Germinal center (tissue), 1 donor: ENCODE data around the gene MRPL36.
A peak's percentile ranks its signal among the peaks of the same experiment; 100 is the strongest.

Experiments used
- DNase-seq: peaks from one replicate; pipeline ENCODE4 v3.0.0; 2012; ENCODE audit warnings: mixed read lengths, low spot score

Gene MRPL36

GRCh38 chr5:1764606-1764960 lies 35.1 kb downstream of the MRPL36 start:
- DNase-seq, result no peak

DNA sequence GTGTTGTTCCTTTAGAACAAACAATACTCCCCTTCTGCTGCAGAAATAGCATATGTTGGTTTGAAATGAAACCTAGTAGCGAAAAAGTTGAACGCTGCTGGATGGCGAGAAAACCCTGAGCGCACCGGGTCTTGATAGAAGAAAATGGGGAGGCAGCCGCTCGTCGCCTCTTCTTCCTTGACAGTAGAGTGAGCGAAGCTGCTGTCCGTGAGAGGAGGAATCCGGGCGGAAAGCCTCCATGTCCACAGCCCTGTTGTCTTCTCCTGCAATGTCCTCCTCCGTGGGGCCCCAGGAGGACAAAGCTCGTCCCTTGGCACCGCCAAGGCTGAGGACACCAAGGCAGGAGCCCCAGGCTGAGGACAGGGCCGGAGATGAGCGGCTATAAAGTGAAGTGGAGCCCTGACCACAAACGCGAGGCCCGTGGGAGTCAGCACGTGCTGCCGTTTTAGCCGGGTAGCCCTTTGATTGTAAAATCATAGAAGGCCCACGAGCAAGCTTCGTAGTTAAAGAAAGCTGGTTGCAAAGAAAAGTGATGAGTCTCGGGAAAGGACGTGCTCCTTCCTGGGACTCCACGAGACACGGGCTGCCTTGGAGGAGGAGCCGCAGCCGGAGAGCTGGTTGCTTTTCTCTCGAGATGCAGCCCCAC lies 35.6 kb downstream of the MRPL36 start:
- DNase-seq, result no peak

DNA sequence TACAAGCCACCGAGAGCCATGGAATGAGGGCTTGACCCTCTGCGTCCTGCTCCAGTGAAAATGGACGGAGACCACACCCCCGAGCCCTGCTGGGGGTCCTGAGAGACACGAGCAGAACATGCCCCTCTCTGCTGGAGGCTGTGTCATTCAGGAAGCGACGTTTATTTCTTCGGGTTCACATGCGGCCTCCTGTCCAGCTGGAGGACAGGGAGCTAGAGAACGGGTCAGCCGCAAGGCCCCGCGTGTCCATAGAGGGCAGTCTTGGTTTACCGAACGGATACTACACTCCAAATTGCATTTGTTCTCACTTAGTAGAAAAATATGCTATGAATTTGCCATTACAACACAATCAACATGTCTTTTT lies 36.1 kb downstream of the MRPL36 start:
- DNase-seq, result peak; percentile 24

DNA sequence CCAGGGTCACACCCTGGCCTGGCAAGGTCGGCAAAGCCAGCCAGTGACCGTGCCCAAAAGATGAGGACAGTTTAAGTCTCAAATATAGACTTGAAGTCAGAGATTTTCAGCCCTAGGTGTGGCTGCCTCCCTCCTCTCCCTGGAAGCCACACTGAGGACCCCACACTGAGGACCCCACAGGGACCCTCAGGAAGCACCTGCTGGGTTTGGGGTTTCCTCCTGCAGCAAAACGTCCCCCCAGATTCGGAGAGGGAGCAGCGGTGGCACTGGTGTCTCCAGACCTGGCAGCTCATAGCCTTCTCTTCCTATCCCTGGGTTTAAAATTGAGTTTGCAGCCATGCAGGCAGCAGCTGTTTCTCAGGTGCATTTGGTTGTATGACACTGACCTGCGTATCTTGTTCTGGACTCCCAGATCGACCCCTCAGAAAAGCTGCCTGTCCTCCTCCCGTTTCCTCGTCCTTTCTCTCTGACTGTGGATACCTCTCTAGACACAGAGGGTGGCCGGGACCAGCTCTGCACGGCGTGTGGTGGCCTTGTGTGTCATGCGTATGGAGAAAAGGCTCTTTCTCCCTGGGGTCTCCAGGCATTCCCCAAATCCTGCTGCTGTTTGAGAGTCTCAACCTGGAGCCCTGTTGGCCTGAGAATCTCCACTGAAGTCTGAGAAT lies 36.6 kb downstream of the MRPL36 start:
- DNase-seq, result no peak

DNA sequence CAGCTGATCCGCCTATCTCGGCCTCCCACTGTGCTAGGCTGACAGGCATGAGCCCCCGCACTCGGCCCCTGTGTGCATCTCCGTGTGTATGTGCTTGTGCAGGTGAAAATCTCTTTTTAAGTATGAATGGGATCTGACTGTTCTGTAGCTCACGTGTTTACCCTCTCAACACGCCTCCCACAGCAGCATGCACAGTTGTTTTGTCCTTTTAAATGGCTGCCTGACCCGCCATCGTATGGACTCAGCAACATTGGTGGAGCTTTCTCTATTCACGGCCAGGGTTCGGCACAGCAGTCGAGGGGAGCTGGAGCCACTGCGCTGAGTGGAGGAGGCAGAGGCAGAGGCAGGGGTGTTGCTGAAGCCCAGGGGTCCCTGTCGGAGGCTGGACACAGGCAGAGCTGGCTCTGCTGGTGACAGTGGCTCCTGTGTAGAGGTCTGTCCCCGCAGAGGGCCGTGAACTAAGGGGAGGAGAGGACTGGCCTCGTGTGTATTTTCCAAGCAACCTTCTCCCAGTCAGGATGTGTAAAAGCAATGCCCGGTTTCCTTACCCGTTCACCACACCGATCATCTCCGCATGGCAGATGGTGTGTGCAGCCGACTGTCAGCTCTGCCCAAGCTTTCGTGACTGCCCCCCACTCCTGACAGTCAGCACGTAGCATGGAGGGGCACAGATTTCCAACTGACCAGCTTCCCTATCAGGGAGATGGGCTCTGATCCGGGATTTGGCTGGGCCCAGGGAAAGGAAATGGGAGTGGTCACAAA lies 37.3 kb downstream of the MRPL36 start:
- no peak for DNase-seq

GRCh38 chr5:1761453-1761755 lies 38.2 kb downstream of the MRPL36 start:
- DNase-seq, result no peak

GRCh38 chr5:1760656-1761452 lies 38.8 kb downstream of the MRPL36 start:
- DNase-seq, result no peak

- DNase-seq, result no peak
Observed at GRCh38 chr5:1760231-1760630, 39.4 kb downstream of the MRPL36 start.

- no peak for DNase-seq
Observed at GRCh38 chr5:1759378-1759970, 40.2 kb downstream of the MRPL36 start.

DNA sequence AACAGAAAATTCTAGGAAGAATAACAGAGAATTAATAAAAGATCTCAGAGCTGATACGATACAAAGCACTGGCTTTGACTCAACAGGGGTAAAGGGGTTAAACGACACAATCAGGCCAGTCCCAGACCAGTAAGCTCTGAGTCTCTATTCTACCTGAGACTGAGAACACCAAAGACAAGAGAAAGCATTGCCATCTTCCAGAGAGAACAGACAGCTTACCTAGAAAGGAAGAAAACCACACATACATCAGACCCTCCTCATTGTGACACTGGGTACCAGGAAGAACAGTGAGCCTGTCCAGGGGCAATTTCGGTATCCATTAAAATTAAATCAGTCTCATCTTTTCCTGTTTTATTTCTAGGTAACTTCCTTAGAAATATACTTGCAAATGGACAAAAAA lies 41.1 kb downstream of the MRPL36 start:
- no peak for DNase-seq

GRCh38 chr5:1757511-1757910 lies 42.1 kb downstream of the MRPL36 start:
- DNase-seq, result no peak

DNA sequence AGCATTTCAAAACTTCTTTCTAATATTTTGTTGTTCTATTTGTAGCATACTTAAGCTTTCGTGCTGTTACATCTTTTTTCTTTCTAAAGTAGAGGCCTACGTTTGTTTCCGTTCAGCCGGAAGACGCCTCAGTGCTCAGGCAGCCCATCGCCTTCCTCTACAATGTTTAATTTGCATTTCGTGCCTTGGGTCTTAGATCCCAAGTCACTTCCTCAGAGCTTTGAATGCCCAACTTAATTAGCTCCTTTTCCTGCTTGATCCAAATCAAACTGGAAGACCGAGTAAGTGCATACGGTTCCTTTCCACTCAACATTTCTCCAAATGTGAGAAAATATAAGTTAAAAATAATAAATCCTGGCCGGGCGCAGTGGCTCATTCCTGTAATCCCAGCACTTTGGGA lies 43.2 kb downstream of the MRPL36 start:
- DNase-seq, result no peak

DNA sequence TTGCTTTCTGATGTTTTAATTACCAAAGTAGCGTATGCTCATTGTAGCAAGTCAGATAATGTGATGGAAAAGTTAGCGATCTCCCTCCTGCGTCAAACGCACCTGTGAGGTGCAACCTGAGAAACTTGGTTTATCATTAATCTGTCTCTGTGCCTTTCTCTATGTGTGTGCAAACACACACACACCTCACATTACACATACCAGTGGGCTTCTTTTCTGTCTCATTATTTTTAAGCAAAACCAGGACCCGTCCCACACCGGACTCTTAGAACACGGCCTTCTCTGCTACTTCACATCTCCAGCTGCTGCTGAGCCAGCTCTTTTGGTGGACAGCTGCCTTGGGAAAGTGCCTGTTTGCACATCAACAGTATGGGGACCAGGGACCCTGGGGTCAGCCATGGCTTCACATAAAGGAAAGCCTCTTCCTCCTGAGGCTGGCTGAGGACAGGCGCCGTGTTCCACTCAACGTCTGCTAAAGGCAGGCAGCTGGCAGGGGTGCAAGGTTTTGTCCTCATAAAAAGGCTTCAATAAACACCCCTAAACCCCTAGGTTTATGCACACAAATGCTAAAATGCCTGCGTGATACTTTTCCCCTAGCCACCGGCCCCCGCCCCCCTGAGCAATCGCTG lies 44.2 kb downstream of the MRPL36 start:
- no peak for DNase-seq

DNA sequence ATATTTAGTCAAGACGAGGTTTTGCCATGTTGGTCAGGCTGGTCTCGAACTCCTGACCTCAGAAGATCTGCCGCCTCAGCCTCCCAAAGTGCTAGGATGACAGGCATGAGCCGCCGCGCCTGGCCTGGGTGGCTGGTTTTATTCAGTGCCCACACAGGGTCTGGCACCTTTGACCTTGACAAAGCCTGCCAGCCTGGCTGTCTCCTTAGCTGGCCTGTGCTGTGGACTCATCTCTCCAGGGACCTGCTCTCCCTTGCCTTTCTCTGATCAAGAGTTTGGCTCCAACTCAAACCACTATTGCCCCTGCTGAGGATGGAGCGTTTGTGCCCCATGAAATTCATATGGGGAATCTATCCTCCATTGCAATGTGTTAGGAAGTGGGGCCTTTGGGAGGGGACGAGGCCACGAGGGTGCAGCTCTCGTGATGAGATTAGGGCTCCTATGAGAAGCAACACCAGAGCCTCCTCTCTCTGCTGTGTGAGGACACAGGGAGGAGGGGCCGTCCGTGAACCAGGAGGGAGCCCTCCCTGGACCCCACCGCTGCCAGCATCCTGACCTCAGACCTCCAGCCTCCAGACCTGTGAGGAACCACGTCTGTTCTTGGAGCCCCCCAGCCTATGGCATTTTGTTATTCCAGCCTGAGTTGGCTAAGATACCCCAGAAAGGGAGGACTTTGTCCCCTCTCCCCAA lies 45.0 kb downstream of the MRPL36 start:
- DNase-seq, result no peak

GRCh38 chr5:1753490-1753889 lies 46.1 kb downstream of the MRPL36 start:
- DNase-seq, result no peak

DNA sequence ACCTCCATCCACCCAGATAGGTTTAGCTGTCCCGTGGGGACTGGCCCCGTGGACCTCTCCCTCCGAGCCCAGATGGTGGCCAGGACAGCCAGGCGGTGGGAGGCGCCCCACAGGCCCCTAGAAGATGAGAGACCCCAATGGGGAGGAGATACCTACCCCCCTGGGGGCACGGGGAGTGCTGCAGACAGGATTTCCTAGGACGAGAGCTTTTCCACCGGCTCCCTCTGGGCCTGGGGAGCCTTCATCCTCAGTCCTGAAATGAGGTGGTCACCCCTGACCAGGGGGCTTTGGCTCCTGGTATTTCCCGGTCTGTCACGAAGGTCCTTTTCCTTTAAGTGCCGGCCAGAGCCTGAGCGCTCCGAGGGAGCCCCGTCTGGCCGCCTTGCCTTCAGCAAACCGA lies 46.8 kb downstream of the MRPL36 start:
- no peak for DNase-seq

DNA sequence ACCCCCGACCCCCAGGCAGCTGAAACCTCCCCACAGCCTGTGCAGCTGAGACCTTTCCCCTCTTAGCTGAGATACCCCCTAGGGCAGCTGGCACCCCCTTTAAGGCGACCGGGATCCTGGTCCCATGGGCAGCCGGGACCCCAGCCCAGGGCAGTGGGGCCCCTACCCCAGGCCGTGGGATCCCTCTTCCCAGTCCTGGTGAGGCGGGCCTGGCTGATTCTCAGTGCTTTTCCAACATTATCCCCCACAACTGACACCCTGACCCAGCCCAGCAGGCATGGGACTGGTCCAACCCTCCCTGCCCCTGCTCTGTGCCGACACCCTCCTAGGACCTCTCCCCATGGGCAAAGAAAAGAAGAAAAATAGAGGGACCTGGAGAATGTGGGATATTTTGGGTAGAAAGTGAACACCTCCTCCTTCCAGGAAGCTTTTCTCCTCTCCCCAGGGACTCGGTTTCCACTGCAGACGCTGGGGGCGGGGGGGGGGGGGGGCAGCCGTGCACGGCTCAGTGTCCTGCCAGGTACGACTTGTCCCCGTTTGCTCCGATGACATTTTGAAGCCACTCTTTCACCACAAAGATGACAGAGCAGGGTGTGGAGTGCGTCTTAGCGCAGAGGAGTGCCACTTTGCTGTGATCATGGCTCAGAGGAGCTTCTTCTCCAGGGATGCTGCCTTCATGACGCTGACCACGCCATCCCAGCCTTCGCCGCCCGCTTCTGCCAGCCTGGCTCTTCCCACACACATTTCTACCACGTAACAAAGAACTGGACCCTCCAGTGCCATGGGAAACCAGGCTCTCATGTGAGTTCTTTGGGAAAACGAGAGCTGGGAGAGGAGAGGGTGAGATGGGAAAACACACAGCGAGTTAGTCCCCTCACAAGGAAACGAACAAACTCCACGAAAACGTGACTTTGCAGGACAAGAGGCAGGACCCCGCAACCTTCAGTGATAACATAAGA lies 47.5 kb downstream of the MRPL36 start:
- no peak for DNase-seq

DNA sequence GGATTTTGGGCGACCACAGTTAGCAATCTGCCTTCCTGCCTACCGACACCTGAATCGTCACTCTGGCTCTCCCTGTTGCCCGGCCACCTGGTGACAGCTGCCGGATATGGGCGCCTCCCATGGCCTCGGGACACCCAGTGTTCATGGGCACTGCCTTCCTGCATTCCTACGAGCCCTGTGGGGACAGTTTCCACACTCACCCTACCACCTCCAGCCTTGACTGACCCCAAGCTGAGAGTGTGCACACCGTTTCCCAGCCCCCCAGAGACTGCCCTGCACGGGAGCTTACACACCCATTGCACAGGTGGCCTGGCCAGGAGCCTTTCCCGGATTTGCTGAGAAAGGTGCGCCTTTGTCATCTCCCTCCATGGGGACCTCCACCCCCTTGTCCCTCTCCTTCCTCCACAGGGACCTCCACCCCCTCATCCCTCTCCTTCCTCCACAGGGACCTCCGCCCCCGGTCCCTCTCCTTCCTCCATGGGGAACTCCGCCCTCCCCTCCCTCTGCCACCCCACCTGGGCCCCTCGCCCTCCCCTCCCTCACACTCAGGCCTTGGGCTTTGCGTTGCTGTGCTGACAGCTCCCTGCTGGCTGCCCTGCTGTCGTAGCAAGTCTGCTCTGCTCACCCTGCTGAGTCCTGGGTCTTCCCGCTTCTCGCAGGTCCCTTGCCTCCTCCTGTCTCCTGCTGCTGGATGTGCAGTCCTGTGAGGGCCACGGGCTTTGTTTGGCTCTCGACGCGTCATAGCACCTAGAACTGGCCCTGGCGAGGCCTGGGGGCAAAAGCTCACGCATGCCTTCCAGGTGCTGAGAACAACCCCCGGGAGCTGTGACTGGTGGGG lies 48.4 kb downstream of the MRPL36 start:
- DNase-seq, result no peak

DNA sequence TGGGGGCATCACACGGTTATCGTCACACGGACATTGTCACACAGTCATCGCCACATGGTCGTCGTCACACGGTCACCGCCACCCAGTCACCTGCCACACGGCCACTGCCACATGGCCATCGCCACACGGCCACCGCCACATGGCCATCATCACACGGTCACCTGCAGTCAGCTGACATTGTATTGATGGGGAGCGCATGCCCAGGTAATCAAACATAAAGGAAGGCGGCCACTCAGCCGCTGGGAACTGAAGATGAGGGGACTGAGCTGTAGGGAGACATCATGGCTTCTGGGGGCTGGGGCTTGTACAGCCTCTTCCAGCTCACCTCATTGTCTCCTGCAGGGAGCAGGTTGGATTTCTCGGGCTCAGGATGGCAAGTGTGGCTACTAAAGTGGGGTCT lies 49.2 kb downstream of the MRPL36 start:
- no peak for DNase-seq
